Right cardiac atrium (tissue), 5 donors: ENCODE data around the gene CDH15. TPM values are rescaled to one million over a fixed set of nuclear protein-coding genes. Genes with fewer than 3 reads are reported as not detected.

Experiments used
- ATAC-seq, 2 donors: fragments of 200-7000 bp; cut with Tn5 transposase; one replicate each; pipeline versions ENCODE4 v1.8.0 to v1.9.1; 2020; ENCODE audit warnings: moderate library complexity in 2 of 2, mild to moderate bottlenecking in 1 of 2
- DNase-seq, 3 donors: peaks; one replicate each; pipeline ENCODE4 v3.0.0-alpha.2; 2020
- H3K27ac ChIP-seq: one replicate; pipeline ENCODE4 v1.5.1; 2013; ENCODE audit warnings: mild to moderate bottlenecking, low read length, control low read depth, moderate library complexity
- H3K27me3 ChIP-seq: one replicate; pipeline ENCODE4 v1.6.1; 2013; ENCODE audit not compliant: control insufficient read depth, insufficient read depth
- H3K4me1 ChIP-seq: one replicate; pipeline ENCODE4 v1.6.1; 2013; ENCODE audit warnings: low read length; ENCODE audit not compliant: control insufficient read depth, insufficient read depth
- H3K4me3 ChIP-seq: one replicate; pipeline ENCODE4 v1.5.1; 2013; ENCODE audit warnings: low read length, control low read depth
- H3K9me3 ChIP-seq: one replicate; pipeline ENCODE4 v1.6.1; 2013; ENCODE audit warnings: low read length; ENCODE audit not compliant: control insufficient read depth
- WGBS: extraction: QIAGEN DNeasy Blood & Tissue Kit; methylation state at CpG from one replicate; pipeline ENCODE4 v1.1.7; 2013; 5-methylcytosine and 5-hydroxymethylcytosine counted together
- intact Hi-C, 4 donors: fragments of 100-400 bp; cut with DNase I; formaldehyde crosslinking; loops; one replicate each; pipeline versions ENCODE4 v1.11.0 to v1.14.0; 2022 to 2023
- polyA plus RNA-seq: library from polyadenylated mRNA; stranded (reverse); fragments of 200-250 nt; gene quantifications from one replicate; pipeline ENCODE4 v1.2.3, GENCODE V29; 2013
- total RNA-seq, 4 donors: library from RNA; stranded (reverse); fragmentation: NEBNext Ultra II Directional; extraction: Animal tissue kit (Norgen Biotek cat#: 25700); gene quantifications; one replicate each; pipeline ENCODE4 v1.2.1, GENCODE V29; 2021
- donor health status: healthy with polysubstance abuse.
- donor health status: DM: no; HTN: yes; CAD: no.
- donor health status: DM: no; HTN: no; CAD: no.
- donor health status: DM: no; HTN: yes; CAD: no; lungs with severe emphysema.
- donor health status: DM: yes; HTN: yes; CAD: no.

Gene CDH15
- total and polyA plus RNA-seq, 5 donors, result 0.05 to 0.14 (median 0.11) TPM

DNA sequence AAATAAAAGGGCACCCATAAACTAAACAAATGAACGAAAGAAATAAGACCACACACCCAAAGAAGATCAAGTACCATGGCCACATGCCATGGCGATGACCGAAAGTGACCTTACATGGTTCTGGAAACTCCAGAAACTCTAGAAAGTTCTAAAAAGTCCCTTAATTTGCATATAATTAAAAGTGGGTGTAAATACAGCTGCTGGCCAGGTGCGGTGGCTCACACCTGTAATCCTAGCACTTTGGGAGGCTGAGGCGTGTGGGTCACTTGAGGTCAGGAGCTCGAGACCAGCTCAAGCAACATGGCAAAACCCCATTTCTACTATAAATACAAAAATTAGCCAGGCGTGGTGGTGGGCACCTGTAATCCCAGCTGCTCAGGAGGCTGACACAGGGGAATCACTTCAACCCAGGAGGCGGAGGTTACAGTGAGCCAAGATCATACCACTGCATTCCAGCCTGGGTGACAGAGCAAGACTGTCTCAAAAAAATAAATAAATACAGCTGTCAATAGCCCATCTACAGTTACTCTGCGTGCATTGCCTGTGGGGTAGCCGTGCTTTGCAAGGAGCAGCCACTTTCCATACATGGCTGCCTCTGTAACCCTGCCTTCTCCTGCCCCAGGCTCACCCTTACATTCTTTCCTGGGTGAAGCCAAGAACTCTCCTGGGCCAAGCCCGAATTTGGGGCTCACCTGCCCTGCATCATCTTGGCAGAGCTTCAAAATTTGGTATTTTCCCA, 38.8 kb downstream of the CDH15 start:
- no peaks in the 10 kb centered on the region for H3K9me3 ChIP-seq
- no peaks in the 10 kb centered on the region for H3K27me3 ChIP-seq
- intact Hi-C loops, result loop anchor here in 3 of 4 donors (10.0 kb wide), 2 partner anchors 266 to 466 kb away; no protein-coding TSS in a partner anchor
- no peak for ATAC-seq
- H3K27ac ChIP-seq, result no peak overlapping the region
- no peak overlapping the region for H3K4me3 ChIP-seq
- WGBS, result 76% methylated on average over 11 of the region's 11 CpGs
- DNase-seq, result peak in 1 of 3 donors; percentile 1
- H3K4me1 ChIP-seq, result no peaks in the 10 kb centered on the region

DNA sequence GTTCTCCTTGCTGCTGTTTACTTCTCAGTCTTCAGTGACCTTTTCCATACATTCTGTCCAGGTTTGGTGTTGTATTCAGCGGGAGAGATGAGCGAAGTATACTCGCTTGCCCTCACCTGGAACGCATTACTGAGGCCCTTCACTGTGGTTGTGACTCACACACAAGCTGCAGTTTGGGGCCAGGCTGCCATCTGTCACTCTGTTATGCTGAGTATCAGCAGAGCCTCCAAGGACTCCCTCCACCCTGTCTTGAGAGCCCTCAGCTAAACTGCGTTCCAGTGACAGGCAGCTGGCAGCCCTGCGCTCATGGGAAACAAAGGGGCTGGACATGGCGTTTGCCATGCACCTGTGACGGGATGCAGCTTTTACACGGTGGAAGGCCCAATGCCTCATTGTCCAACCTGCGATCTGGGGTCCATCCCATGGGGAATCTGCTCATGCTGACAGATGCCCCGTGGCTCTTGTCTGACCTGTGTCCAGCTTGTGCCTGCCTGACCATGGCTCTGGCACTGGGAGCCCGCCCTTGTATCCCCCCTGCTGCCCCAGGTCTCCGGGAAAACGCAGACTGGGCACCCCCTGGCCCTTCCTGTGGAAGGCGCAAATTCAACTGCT, 39.5 kb downstream of the CDH15 start:
- peak in 1 of 3 donors; percentile 19 for DNase-seq
- H3K4me3 ChIP-seq, result no peak overlapping the region
- peak; percentile 21 to 22 for ATAC-seq
- no peaks in the 10 kb centered on the region for H3K9me3 ChIP-seq
- intact Hi-C loops, result loop anchor here in 3 of 4 donors (10.0 kb wide), 2 partner anchors 266 to 466 kb away; no protein-coding TSS in a partner anchor
- H3K27me3 ChIP-seq, result no peaks in the 10 kb centered on the region
- H3K4me1 ChIP-seq, result no peaks in the 10 kb centered on the region
- 66% methylated on average over 15 of the region's 15 CpGs for WGBS
- H3K27ac ChIP-seq, result no peak overlapping the region

DNA sequence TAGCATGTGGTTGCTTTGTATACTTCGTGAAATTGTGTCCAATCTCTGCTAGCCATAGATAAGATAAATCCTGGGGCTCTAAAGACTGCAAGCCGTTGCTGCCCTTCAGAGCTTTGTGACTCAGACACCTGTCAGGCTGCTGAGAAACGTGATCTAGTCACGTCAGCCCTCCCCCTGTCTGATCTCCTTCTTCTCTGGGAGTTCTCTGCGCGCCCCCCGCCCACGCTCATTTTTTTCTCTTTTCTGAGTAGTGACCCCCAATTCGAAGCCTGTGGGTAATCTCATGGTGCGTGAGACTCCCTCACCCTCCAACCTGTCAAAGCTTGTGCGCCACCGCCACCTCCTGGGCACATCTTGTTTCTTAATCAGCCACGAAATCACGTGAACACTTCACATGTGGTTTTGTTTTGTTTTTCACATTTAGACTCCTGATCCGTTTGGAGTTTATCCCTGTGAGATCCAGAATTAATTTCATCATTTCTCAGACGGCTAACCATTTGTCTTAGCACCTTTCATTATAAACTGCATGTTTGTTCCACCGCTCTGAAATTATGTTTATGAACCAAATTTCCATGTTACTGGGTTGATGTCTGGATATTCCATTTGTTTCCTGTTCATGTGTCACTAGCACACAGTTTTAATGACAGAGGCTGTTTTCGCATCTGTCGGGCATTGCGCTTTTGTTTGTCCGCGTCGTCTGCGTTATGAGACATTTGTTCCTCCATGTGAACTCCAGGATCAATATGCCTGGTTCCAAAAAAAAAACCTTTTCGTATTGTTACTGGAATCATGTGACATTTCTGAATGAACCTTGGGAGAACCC, 45.0 kb downstream of the CDH15 start:
- 2% methylated on average over 25 of the region's 25 CpGs for WGBS
- Histone ChIP-seq H3K4me3 (peak overlapping the region; percentile 83), H3K27me3 (no peaks in the 10 kb centered on the region), H3K27ac (peak overlapping the region; percentile 84), H3K9me3 (no peaks in the 10 kb centered on the region), H3K4me1 (no peaks in the 10 kb centered on the region)
- ATAC-seq (peak; percentile 86), DNase-seq (peak; percentile 76 to 91 (median 88))
- intact Hi-C loops, result loop anchor here in 3 of 4 donors (10.0 kb wide), 2 partner anchors 272 to 472 kb away; no protein-coding TSS in a partner anchor

DNA sequence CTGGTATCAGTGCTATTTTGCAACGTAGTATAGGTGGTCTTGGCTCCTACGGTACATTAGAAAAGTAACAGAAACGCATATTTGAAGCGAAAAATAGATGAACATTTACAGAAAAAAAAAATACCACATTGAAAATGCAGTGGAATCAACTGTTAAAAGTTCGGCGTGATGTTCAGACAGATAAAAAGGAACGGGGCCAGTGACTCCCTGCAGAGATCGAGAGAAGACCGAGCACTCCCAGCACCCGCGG, 45.5 kb downstream of the CDH15 start:
- Histone ChIP-seq H3K9me3 (no peaks in the 10 kb centered on the region), H3K27ac (peak overlapping the region; percentile 92), H3K27me3 (no peaks in the 10 kb centered on the region), H3K4me1 (no peaks in the 10 kb centered on the region), H3K4me3 (peak overlapping the region; percentile 83)
- ATAC-seq (no peak), DNase-seq (no peak)
- WGBS, result under 1% methylated on average over 11 of the region's 11 CpGs
- intact Hi-C loops, result loop anchor here in 3 of 4 donors (10.0 kb wide), 2 partner anchors 272 to 472 kb away; no protein-coding TSS in a partner anchor

DNA sequence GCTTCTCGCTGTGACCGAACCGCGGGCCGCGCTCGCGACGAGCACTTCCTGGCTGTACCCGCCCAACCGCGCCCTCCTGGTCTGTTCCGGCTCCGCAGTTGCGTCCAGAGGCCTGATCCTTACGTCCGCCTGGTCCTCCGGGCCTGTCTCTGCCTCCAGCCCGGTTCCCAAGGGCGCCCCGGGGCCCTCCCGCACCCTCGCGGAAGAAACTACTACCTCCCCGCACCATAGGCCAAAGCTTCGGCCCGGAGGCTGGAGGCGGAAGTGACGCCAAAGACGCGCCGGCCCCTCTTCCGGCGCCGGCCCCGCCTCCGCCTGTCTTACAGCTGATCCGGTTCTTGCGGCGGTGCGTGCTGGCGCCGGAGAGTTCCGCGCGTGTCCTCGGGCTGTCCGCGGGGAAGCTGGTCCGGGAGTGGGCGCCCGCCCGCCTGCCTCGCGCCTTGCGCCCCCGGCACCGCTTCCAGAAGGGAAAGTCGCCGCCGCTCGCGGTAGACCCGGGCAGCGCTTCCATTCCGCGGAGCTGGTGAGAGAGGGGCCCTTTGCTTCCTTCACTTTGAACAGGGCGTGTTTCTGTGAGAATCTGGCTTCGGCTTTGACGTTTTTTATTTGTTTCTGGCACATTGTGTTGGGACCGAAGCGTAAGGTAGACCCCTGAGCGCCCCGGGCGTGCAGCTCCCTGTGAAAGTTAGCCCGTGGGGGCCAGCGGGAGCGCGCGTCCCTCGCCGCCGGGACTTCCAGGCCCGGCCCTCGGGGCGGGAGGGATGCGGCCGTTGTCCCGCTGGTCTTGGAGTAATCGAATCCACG, 46.0 kb downstream of the CDH15 start, which contains the start of gene ZNF778:
Gene ZNF778 (plus strand): TSS at position 316 of the 804 bp plus-strand sequence. CDS start 3,425 bp downstream, outside the sequence.
- Histone ChIP-seq H3K4me1 (no peaks in the 10 kb centered on the region), H3K4me3 (peak within 1 kb of the TSS; percentile 83), H3K27ac (peak within 1 kb of the TSS; percentile 92), H3K27me3 (no peaks in the 10 kb centered on the region), H3K9me3 (no peaks in the 10 kb centered on the region)
- peak; percentile 85 to 95 (median 92) for DNase-seq
- under 1% methylated on average over 91 of the region's 91 CpGs for WGBS
- intact Hi-C loops, result loop anchor here in 3 of 4 donors (10.0 kb wide), 2 partner anchors 273 to 473 kb away; no protein-coding TSS in a partner anchor
- ATAC-seq, result peak; percentile 96

DNA sequence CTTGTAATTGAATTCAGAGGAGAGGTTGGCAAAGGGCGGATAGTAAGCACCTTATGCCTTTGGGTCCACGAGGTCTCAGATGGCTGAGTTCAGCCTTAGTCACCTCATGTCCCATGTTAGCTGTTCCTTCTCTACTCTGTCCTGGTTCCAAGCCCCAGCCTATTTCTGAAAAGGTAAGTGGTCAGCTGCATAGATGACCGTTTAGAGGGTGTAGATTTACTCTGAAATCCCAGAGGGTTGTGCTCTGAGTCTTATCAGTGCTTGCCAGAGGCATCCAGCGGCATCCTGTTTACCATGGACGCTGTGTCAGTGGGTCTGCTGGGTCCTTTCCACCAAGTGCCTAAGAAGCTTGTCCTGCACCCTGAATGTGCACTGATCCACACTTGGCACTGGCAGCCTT, 47.8 kb downstream of the CDH15 start:
- peak in 1 of 3 donors; percentile 2 for DNase-seq
- WGBS, result 62% methylated on average over 5 of the region's 5 CpGs
- Histone ChIP-seq H3K4me1 (no peaks in the 10 kb centered on the region), H3K4me3 (no peak overlapping the region), H3K27me3 (no peaks in the 10 kb centered on the region), H3K27ac (no peak overlapping the region), H3K9me3 (no peaks in the 10 kb centered on the region)
- intact Hi-C loops, result loop anchor here in 3 of 4 donors (10.0 kb wide), 2 partner anchors 275 to 475 kb away; no protein-coding TSS in a partner anchor
- ATAC-seq, result no peak

DNA sequence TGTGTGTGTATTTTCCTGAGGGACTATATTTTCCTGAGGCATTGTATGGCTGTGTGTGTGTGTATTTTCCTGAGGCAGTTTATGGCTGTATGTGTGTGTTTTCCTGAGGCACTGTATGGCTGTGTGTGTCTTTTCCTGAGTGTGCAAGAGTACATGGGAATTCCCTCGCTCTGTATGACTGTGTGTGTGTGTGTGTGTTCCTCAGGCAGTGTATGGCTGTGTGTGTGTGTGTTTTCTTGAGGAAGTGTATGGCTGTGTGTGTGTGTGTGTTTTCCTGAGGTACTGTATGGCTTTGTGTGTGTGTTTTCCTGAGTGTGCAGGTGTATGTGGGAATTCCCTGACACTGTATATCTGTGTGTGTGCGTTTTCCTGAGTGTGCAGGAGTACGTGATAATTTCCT, 50.1 kb downstream of the CDH15 start:
- WGBS, result 69% methylated on average over 3 of the region's 3 CpGs
- intact Hi-C loops, result no loop called here
- Histone ChIP-seq H3K9me3 (no peaks in the 10 kb centered on the region), H3K27me3 (no peaks in the 10 kb centered on the region), H3K27ac (no peak overlapping the region), H3K4me1 (no peaks in the 10 kb centered on the region), H3K4me3 (no peak overlapping the region)
- no peak for DNase-seq
- ATAC-seq, result no peak

DNA sequence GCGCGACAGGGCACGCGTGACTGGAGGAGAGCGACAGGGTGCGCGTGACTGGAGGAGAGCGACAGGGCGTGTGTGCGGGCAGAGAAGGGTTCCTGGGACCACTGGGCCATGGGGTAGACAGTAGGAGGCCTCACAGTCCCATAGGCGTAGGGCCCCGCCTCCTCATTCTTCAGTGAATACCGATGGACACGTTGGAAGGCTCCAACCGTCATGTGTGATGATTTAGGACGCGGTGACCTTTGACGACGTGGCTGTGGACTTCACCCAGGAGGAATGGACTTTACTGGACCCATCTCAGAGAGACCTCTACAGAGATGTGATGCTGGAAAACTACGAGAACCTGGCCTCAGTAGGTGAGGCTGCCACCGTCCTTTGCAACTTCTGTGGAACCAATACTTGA, 51.4 kb downstream of the CDH15 start:
- Histone ChIP-seq H3K27me3 (no peaks in the 10 kb centered on the region), H3K4me1 (no peaks in the 10 kb centered on the region), H3K4me3 (no peak overlapping the region), H3K27ac (no peak overlapping the region), H3K9me3 (no peaks in the 10 kb centered on the region)
- WGBS, result 94% methylated on average over 21 of the region's 21 CpGs
- intact Hi-C loops, result no loop called here
- ATAC-seq (no peak), DNase-seq (no peak)

DNA sequence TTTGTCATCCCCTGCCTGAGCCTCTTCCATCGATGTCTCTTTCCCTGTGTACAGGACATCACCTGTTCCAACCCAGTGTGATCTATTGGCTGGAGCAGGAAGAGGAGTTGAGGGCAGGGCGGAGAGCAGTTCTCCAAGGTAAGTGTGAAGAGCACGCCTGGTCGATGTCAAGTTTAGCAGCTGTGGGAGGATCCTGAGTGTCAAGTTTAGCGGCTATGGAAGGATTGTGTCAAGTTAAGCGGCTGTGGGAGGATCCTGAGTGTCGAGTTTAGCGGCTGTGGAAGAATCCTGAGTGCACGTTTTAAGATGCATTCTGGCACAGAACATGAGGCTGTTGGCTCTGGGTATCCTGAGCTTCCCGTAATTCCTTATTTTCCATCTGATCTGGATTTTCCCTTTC, 53.1 kb downstream of the CDH15 start:
- no peak overlapping the region for H3K27ac ChIP-seq
- 96% methylated on average over 10 of the region's 10 CpGs for WGBS

DNA sequence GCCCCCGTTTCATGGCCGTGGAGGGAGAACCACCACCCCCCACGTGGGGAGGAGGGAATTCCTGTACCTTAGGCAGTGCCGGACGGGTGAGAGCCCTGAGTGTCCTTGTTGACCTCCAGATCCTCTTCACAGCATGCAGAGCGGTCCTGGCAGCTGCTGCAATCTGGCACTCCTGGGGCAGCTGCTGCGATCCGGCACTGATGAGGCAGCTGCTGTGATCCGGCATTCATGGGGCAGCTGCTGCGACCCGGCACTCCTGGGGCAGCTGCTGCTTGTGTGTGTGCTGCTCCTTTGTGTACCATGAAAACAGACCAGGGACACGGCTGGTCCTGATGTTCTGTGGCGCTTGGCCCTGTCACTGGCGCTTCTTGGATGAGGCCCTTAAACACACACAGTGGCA, 58.7 kb downstream of the CDH15 start:
- H3K27me3 ChIP-seq, result no peaks in the 10 kb centered on the region
- 86% methylated on average over 14 of the region's 14 CpGs for WGBS
- no peak overlapping the region for H3K27ac ChIP-seq
- no peak for DNase-seq
- H3K4me3 ChIP-seq, result no peak overlapping the region
- intact Hi-C loops, result no loop called here
- peak in 1 of 2 donors; percentile 52 for ATAC-seq
- peaks cover 1% of the 10 kb centered on the region for H3K9me3 ChIP-seq
- H3K4me1 ChIP-seq, result no peaks in the 10 kb centered on the region

More for the DNA sequence above, 53.1 kb downstream of the CDH15 start:
- no peak for ATAC-seq
- no peaks in the 10 kb centered on the region for H3K4me1 ChIP-seq
- DNase-seq, result no peak
- intact Hi-C loops, result no loop called here
- H3K9me3 ChIP-seq, result peaks cover 1% of the 10 kb centered on the region
- H3K4me3 ChIP-seq, result no peak overlapping the region
- H3K27me3 ChIP-seq, result no peaks in the 10 kb centered on the region
